Nephron (organoid): ENCODE measurements around the gene OOSP3.
A peak's percentile ranks its signal among the peaks of the same experiment; 100 is the strongest.

Source experiments
- H3K27ac Mint-ChIP-seq, 3 experiments: 2 replicates each; pipeline ENCODE4 v1.8.0; 2020; ENCODE audit warnings: mixed read lengths in 3 of 3, mild to moderate bottlenecking in 2 of 3, moderate library complexity in 1 of 3
- H3K27me3 Mint-ChIP-seq: 2 replicates; pipeline ENCODE4 v1.8.0; 2021; ENCODE audit warnings: low read depth, mild to moderate bottlenecking, moderate library complexity, mixed read lengths
- H3K36me3 Mint-ChIP-seq: 2 replicates; pipeline ENCODE4 v1.8.0; 2020; ENCODE audit warnings: low read depth, mixed read lengths
- H3K4me1 Mint-ChIP-seq: 2 replicates; pipeline ENCODE4 v1.8.0; 2020; ENCODE audit warnings: mixed read lengths
- H3K4me3 Mint-ChIP-seq, 3 experiments: 2 replicates each; pipeline ENCODE4 v1.8.0; 2020; ENCODE audit warnings: mild to moderate bottlenecking in 3 of 3, mixed read lengths in 3 of 3, moderate library complexity in 2 of 3
- H3K9me3 Mint-ChIP-seq: 2 replicates; pipeline ENCODE4 v1.8.0; 2020; ENCODE audit warnings: mixed read lengths
- TF ChIP-seq, protein P1 (sequence below), 3 experiments: fragments of 200-600 bp; sonication (generic); IDR thresholded peaks; one replicate each; pipeline ENCODE4 v1.5.0; 2021; ENCODE audit warnings: antibody characterized with exemption in 3 of 3; ENCODE audit not compliant: unreplicated experiment in 3 of 3

The OOSP3 gene

DNA sequence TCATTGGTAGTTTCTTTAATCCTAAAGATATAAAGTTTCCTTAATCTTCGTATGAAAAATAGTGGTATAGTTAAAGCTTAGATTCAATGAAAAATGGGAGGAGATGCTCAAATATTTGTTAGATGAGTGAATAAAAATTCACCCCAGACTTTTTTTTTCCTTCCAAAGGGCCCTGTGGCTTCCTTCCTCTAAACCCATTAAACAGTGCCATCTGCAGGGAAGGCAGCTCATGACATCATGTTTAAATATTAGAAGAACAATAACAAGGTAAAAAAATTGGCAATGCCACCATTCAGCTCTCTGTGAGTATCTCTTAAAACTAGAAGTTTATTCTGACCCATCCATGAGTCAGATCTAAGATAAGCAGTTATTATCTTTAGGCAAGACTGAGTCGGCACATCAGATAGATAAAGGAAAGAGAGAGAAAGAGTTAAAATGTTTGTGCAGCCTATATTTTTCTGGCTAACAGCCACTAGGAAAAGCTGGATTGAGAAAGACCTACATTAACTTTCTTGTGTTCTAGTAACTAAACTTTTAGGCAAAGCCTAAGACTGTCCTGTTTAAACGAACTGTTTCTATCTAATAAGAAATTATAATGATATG is 40.5 kb downstream of the OOSP3 start:
- TF ChIP-seq, protein P1, sequence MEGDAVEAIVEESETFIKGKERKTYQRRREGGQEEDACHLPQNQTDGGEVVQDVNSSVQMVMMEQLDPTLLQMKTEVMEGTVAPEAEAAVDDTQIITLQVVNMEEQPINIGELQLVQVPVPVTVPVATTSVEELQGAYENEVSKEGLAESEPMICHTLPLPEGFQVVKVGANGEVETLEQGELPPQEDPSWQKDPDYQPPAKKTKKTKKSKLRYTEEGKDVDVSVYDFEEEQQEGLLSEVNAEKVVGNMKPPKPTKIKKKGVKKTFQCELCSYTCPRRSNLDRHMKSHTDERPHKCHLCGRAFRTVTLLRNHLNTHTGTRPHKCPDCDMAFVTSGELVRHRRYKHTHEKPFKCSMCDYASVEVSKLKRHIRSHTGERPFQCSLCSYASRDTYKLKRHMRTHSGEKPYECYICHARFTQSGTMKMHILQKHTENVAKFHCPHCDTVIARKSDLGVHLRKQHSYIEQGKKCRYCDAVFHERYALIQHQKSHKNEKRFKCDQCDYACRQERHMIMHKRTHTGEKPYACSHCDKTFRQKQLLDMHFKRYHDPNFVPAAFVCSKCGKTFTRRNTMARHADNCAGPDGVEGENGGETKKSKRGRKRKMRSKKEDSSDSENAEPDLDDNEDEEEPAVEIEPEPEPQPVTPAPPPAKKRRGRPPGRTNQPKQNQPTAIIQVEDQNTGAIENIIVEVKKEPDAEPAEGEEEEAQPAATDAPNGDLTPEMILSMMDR (IDR thresholded peaks at IDR 0.05; ENCODE audit: unreplicated experiment in 3 of 3): peak in 2 of 3 experiments; percentile 24 to 49
- Mint-ChIP-seq H3K36me3 (no peaks in the 10 kb centered on the region), H3K9me3 (peaks cover 25% of the 10 kb centered on the region), H3K27me3 (no peaks in the 10 kb centered on the region), H3K27ac (no peak overlapping the region), H3K4me1 (no peaks in the 10 kb centered on the region), H3K4me3 (no peak overlapping the region)

DNA sequence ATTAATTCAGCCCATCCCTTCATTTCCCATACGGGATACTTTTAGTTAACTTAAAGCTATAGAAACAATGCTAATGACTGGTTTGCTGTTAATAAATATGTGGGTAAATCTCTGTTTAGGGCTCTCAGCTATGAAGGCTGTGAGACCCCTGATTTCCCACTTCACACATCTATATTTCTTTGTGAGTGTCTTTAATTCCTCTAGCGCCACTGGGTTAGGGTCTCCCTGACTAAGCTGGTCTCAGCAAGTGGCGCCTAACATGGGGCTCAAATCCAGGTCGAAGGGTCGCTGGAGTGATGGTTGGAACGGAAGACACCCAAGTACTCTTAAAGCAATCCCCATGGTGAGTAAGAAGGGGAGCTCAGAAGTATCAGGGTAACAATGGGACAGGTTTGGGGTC is 45.2 kb downstream of the OOSP3 start:
- no peaks in the 10 kb centered on the region for H3K27me3 Mint-ChIP-seq
- H3K27ac Mint-ChIP-seq: no peak overlapping the region
- no peak overlapping the region for H3K4me3 Mint-ChIP-seq
- TF ChIP-seq, protein P1 (IDR thresholded peaks at IDR 0.05; ENCODE audit: unreplicated experiment in 3 of 3): no peak
- peaks cover 40% of the 10 kb centered on the region for H3K9me3 Mint-ChIP-seq
- no peaks in the 10 kb centered on the region for H3K4me1 Mint-ChIP-seq
- no peaks in the 10 kb centered on the region for H3K36me3 Mint-ChIP-seq

DNA sequence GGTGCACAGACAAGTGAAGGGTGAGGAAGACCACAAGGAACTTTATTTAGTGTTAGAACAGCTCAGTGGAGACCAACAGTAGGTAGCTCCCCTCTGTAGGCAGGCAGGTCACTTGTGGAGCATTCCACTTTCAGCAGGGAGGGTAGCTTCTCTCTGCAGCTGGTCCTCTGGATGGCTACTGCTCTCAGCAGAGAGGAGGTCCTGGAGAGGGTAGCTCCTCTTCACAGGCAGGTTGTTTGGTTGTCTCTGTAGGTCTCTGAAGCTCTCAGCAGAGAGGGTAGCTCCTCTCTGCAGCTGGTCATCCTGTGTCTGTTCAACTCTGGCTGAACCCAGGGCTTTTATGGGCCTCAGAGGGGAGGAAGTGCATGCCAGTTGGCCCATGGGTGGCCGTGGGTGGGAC is 53.1 kb downstream of the OOSP3 start:
- peaks cover 5% of the 10 kb centered on the region for H3K36me3 Mint-ChIP-seq
- TF ChIP-seq, protein P1 (IDR thresholded peaks at IDR 0.05; ENCODE audit: unreplicated experiment in 3 of 3): no peak
- no peak overlapping the region for H3K4me3 Mint-ChIP-seq
- H3K9me3 Mint-ChIP-seq: peaks cover 16% of the 10 kb centered on the region
- no peak overlapping the region for H3K27ac Mint-ChIP-seq
- no peaks in the 10 kb centered on the region for H3K27me3 Mint-ChIP-seq
- no peaks in the 10 kb centered on the region for H3K4me1 Mint-ChIP-seq

DNA sequence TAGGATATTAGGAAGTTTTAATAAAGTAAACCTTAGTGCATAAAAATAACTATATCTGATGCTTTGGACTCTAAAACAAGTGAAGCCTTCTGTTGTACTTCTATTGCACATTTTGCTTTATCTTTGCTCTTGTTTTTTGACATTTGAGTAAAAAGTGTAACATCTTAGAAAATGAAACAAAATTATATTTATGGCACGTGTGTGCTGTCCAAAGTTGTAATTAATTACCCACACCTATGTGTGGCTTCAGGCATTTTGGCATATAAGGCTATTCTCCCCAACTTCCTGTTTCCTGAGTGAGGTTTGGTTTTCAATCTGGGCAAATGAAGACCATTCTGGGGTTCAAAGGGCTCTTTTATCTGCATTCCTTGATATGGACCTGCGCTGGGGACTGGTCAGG is 59.5 kb downstream of the OOSP3 start, which contains the start of gene OOSP1:
Gene OOSP1 (plus strand): TSS at position 301 of the 400 bp plus-strand sequence. CDS start 23 bp downstream, at position 324.
- Mint-ChIP-seq H3K27ac (no peak within 1 kb of the TSS), H3K4me3 (no peak within 1 kb of the TSS), H3K36me3 (no peaks in the 10 kb centered on the region), H3K27me3 (no peaks in the 10 kb centered on the region), H3K9me3 (no peaks in the 10 kb centered on the region), H3K4me1 (no peaks in the 10 kb centered on the region)
- TF ChIP-seq, protein P1 (IDR thresholded peaks at IDR 0.05; ENCODE audit: unreplicated experiment in 3 of 3): no peak

DNA sequence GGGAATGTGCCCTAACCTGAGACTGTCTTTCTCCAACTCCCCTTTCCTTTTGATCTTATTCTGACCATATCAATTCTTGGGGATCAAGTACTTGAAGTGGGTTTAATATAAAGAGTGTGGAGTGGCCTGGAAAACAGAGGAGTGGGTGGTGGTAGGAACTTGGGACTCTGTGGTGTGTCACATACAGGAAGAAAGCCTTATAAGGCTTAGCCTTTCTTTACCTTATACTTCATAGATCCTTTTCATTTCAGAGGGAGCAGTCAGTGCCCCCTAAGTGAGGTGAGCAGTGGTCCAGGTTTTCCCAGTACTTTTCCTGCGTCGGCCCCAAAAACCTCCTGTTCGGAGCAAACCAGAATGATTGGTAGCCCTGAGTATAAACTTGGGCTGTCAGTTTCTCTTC is 60.1 kb downstream of the OOSP3 start:
- no peak overlapping the region for H3K4me3 Mint-ChIP-seq
- no peaks in the 10 kb centered on the region for H3K9me3 Mint-ChIP-seq
- no peaks in the 10 kb centered on the region for H3K36me3 Mint-ChIP-seq
- H3K27me3 Mint-ChIP-seq: no peaks in the 10 kb centered on the region
- TF ChIP-seq, protein P1 (IDR thresholded peaks at IDR 0.05; ENCODE audit: unreplicated experiment in 3 of 3): no peak
- no peak overlapping the region for H3K27ac Mint-ChIP-seq
- H3K4me1 Mint-ChIP-seq: no peaks in the 10 kb centered on the region

DNA sequence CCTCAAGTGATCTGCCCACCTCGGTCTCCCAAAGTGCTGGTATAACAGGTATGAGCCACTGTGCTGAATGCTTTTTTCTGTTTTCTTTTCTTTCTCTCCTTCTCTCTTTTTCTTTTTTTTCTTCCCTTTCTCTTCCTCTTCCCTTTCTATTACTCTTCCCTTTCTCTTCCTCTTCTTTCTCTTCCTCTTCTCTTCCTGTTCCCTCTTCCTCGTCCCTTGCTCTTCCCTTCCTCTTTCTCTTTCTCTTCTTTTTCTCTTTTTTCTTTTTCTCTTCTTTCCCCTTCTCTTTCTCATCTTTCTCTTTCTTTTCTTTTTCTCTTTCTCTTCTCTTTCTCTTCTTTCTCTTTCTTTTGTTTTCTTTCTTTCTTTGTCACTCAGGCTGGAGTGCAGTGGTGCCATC is 60.9 kb downstream of the OOSP3 start:
- Mint-ChIP-seq H3K36me3 (no peaks in the 10 kb centered on the region), H3K4me3 (no peak overlapping the region), H3K27me3 (no peaks in the 10 kb centered on the region), H3K27ac (no peak overlapping the region), H3K4me1 (no peaks in the 10 kb centered on the region), H3K9me3 (no peaks in the 10 kb centered on the region)
- TF ChIP-seq, protein P1 (IDR thresholded peaks at IDR 0.05; ENCODE audit: unreplicated experiment in 3 of 3): no peak
